CD4-positive, alpha-beta T cell (primary cell): ENCODE results near the gene KRTDAP. TPM values are rescaled to one million over a fixed set of nuclear protein-coding genes. Genes with fewer than 3 reads are reported as not detected.
A peak's percentile ranks its signal among the peaks of the same experiment; 100 is the strongest.

Experiments used
- ATAC-seq: fragments of 200-7000 bp; cut with Tn5 transposase; one replicate; pipeline ENCODE4 v1.10.0; 2022; ENCODE audit warnings: mild to moderate bottlenecking; ENCODE audit not compliant: poor library complexity
- CTCF ChIA-PET: fragments of 350-600 bp; sonication (Branson Sonifier 250); formaldehyde crosslinking; loops from one replicate; lab custom pipeline; 2021; ENCODE audit warnings: antibody characterized with exemption, inconsistent platforms; lab: Charles Lee
- POLR2A ChIA-PET: fragments of 350-600 bp; sonication (Branson Sonifier 250); formaldehyde crosslinking; loops from one replicate; lab custom pipeline; 2021; ENCODE audit warnings: antibody characterized with exemption, inconsistent platforms; lab: Charles Lee
- DNase-seq, 14 experiments: peaks; one replicate each; pipeline ENCODE4 v3.0.0-alpha.2; 2013 to 2020; ENCODE audit warnings: mixed read lengths in 2 of 14
- H3K27ac ChIP-seq, 2 donors: one replicate each; pipeline versions ENCODE4 v1.5.1 to v1.7.0; 2013; ENCODE audit warnings: low read length in 2 of 2, low read depth in 1 of 2, mild to moderate bottlenecking in 1 of 2
- H3K27me3 ChIP-seq, 2 experiments: 1 replicate in 1 of 2; 2 replicates in 1 of 2; pipeline versions ENCODE4 v1.6.1 to v1.7.0; 2013; ENCODE audit warnings: low read length in 2 of 2, control low read depth in 1 of 2, mild to moderate bottlenecking in 1 of 2, moderate library complexity in 1 of 2; ENCODE audit not compliant: insufficient read depth in 2 of 2, control insufficient read depth in 1 of 2
- H3K36me3 ChIP-seq: one replicate; pipeline ENCODE4 v1.6.1; 2013; ENCODE audit warnings: low read length, control low read depth; ENCODE audit not compliant: insufficient read depth
- H3K4me1 ChIP-seq: one replicate; pipeline ENCODE4 v1.6.1; 2013; ENCODE audit warnings: low read length, control low read depth; ENCODE audit not compliant: insufficient read depth
- H3K4me3 ChIP-seq: one replicate; pipeline ENCODE4 v1.5.1; 2013; ENCODE audit warnings: mild to moderate bottlenecking, low read length, moderate library complexity
- H3K9me3 ChIP-seq, 2 experiments: 1 replicate in 1 of 2; 2 replicates in 1 of 2; pipeline versions ENCODE4 v1.6.1 to v1.7.0; 2013; ENCODE audit warnings: low read length in 2 of 2, mild to moderate bottlenecking in 2 of 2, control low read depth in 1 of 2, moderate library complexity in 1 of 2; ENCODE audit not compliant: control insufficient read depth in 1 of 2, insufficient read depth in 1 of 2
- H3K27ac Mint-ChIP-seq: one replicate; pipeline ENCODE4 v1.8.0; 2020; ENCODE audit warnings: mixed read lengths
- H3K27me3 Mint-ChIP-seq: one replicate; pipeline ENCODE4 v1.8.0; 2021; ENCODE audit warnings: mixed read lengths
- H3K36me3 Mint-ChIP-seq: one replicate; pipeline ENCODE4 v1.8.0; 2021; ENCODE audit warnings: low read depth, mixed read lengths
- H3K4me1 Mint-ChIP-seq: one replicate; pipeline ENCODE4 v1.8.0; 2021; ENCODE audit warnings: low read depth, mixed read lengths
- H3K4me3 Mint-ChIP-seq: one replicate; pipeline ENCODE4 v1.8.0; 2020; ENCODE audit warnings: mild to moderate bottlenecking, mixed read lengths
- H3K9me3 Mint-ChIP-seq: one replicate; pipeline ENCODE4 v1.8.0; 2020; ENCODE audit warnings: mixed read lengths
- intact Hi-C, 2 experiments: fragments of 100-400 bp; cut with DNase I in 1 of 2; cut with micrococcal nuclease in 1 of 2; formaldehyde crosslinking; loops; one replicate each; pipeline versions ENCODE4 v1.15.1 to v1.9.0; 2023 to 2025; cut with DNase I, micrococcal nuclease
- total RNA-seq, 174 experiments: library from RNA in 2 of 174; stranded (reverse) in 2 of 174; gene quantifications; one replicate each; pipeline ENCODE4 v1.2.3 and lab custom pipeline; 2021 to 2026
- TF ChIP-seq, protein P1 (sequence below): fragments of 200-600 bp; IDR thresholded peaks from one replicate; pipeline ENCODE4 v1.8.0; 2022; ENCODE audit warnings: antibody characterized with exemption, mild to moderate bottlenecking

KRTDAP gene
- total RNA-seq, 2 experiments from 2014 or later, result not detected

- Histone ChIP-seq H3K4me1 (peaks cover 51% of the 10 kb centered on the region), H3K36me3 (no peaks in the 10 kb centered on the region), H3K9me3 (no peaks in the 10 kb centered on the region), H3K27me3 (peaks cover 0 to 4% of the 10 kb centered on the region in 2 experiments), H3K4me3 (no peak within 1 kb of the TSS), H3K27ac (peak within 1 kb of the TSS in 1 of 2 donors; percentile 9)
- Mint-ChIP-seq H3K9me3 (no peaks in the 10 kb centered on the region), H3K4me3 (no peak within 1 kb of the TSS), H3K27me3 (peaks cover 6% of the 10 kb centered on the region), H3K4me1 (peaks cover 41% of the 10 kb centered on the region), H3K27ac (no peak within 1 kb of the TSS), H3K36me3 (no peaks in the 10 kb centered on the region)
- intact Hi-C loops, result no loop called here
- no peak for DNase-seq
- TF ChIP-seq, protein P1, sequence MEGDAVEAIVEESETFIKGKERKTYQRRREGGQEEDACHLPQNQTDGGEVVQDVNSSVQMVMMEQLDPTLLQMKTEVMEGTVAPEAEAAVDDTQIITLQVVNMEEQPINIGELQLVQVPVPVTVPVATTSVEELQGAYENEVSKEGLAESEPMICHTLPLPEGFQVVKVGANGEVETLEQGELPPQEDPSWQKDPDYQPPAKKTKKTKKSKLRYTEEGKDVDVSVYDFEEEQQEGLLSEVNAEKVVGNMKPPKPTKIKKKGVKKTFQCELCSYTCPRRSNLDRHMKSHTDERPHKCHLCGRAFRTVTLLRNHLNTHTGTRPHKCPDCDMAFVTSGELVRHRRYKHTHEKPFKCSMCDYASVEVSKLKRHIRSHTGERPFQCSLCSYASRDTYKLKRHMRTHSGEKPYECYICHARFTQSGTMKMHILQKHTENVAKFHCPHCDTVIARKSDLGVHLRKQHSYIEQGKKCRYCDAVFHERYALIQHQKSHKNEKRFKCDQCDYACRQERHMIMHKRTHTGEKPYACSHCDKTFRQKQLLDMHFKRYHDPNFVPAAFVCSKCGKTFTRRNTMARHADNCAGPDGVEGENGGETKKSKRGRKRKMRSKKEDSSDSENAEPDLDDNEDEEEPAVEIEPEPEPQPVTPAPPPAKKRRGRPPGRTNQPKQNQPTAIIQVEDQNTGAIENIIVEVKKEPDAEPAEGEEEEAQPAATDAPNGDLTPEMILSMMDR, result no peak
- ATAC-seq, result no peak
- POLR2A ChIA-PET, result interaction anchor here (1.8 kb wide), 1 partner anchor 15 kb away, joined by 3 read pairs; no protein-coding TSS in a partner anchor
- CTCF ChIA-PET, result no interaction called here
Measured at GRCh38 chr19:35447606-35448469, 42.4 kb downstream of the KRTDAP start, which contains the start of gene FFAR2. FFAR2 (plus strand) TSS chr19:35448257; CDS start chr19:35449715, 1,458 bp downstream.

GRCh38 chr19:35445826-35446593, 44.3 kb downstream of the KRTDAP start:
- no peaks in the 10 kb centered on the region for H3K36me3 Mint-ChIP-seq
- H3K9me3 Mint-ChIP-seq, result no peaks in the 10 kb centered on the region
- no peak overlapping the region for H3K27ac ChIP-seq
- no peaks in the 10 kb centered on the region for H3K36me3 ChIP-seq
- POLR2A ChIA-PET, result no interaction called here
- intact Hi-C loops, result no loop called here
- peaks cover 0 to 4% of the 10 kb centered on the region in 2 experiments for H3K27me3 ChIP-seq
- H3K4me3 ChIP-seq, result no peak overlapping the region
- ATAC-seq (peak; percentile 85), DNase-seq (peak in 4 of 14 experiments; percentile 8 to 72 (median 67))
- CTCF ChIA-PET, result no interaction called here
- peaks cover 26% of the 10 kb centered on the region for H3K4me1 Mint-ChIP-seq
- H3K9me3 ChIP-seq, result no peaks in the 10 kb centered on the region
- H3K27me3 Mint-ChIP-seq, result peaks cover 6% of the 10 kb centered on the region
- H3K27ac Mint-ChIP-seq, result no peak overlapping the region
- peaks cover 39% of the 10 kb centered on the region for H3K4me1 ChIP-seq
- H3K4me3 Mint-ChIP-seq, result no peak overlapping the region
- TF ChIP-seq, protein P1, result no peak

- intact Hi-C loops, result no loop called here
- ChIA-PET POLR2A (no interaction called here), CTCF (no interaction called here)
- Histone ChIP-seq H3K27me3 (peaks cover 0 to 4% of the 10 kb centered on the region in 2 experiments), H3K36me3 (no peaks in the 10 kb centered on the region), H3K4me3 (no peak overlapping the region), H3K9me3 (no peaks in the 10 kb centered on the region), H3K4me1 (peaks cover 26% of the 10 kb centered on the region), H3K27ac (no peak overlapping the region)
- TF ChIP-seq, protein P1, result no peak
- Mint-ChIP-seq H3K27ac (no peak overlapping the region), H3K27me3 (peaks cover 11% of the 10 kb centered on the region), H3K9me3 (no peaks in the 10 kb centered on the region), H3K4me1 (peaks cover 25% of the 10 kb centered on the region), H3K36me3 (no peaks in the 10 kb centered on the region), H3K4me3 (no peak overlapping the region)
- ATAC-seq (no peak), DNase-seq (no peak)
Measured at GRCh38 chr19:35444735-35445134, 45.5 kb downstream of the KRTDAP start.
